DMS153 treated with DMSO at 0.1 percent for 48 hours (cell line): ENCODE data around the gene TTF2.
"Not testable (repeated sequence)": the region's sequence is repeated elsewhere in the genome, so short reads cannot be mapped to it uniquely, and the experiment has no call there.

Source experiments
- DNase-seq: peaks from one replicate; lab custom pipeline; 2025; ENCODE audit not compliant: unreplicated experiment; lab: John Stamatoyannopoulos, UW

TTF2 gene

GRCh38 chr1:117147856-117148588 is 87.9 kb downstream of the TTF2 start:
- DNase-seq = no peak

DNA sequence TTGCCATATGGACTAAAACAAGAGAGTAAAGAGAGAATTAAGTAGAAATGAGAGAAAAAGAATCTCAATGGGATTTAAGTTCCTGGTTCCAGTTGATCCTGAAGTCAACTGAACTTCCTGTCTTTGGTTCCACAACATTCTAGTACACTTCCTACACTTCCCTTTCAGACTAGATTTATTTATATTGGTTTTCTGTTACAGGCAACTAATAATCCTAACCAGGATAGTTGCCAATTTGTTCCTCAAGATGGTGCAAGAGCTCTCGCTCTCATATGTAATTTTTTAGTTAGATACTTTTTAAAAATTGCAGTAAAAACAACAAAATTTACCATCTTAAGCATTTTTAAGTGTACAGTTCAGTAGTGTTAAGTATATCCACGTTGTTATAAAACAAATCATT is 90.2 kb downstream of the TTF2 start:
- no peak for DNase-seq

- not testable (repeated sequence) for DNase-seq
These were observed 91.2 kb downstream of the TTF2 start for GRCh38 chr1:117151305-117151704.
